Gastrocnemius medialis (tissue), 4 donors: ENCODE results near the gene UBAP2L. TPM values are rescaled to one million over a fixed set of nuclear protein-coding genes. Genes with fewer than 3 reads are reported as not detected.
"Not testable (repeated sequence)": the region's sequence is repeated elsewhere in the genome, so short reads cannot be mapped to it uniquely, and the experiment has no call there.

Source experiments
- ATAC-seq, 2 donors: fragments of 150-250 bp; one replicate each; pipeline ENCODE4 v1.9.1; 2016
- DNase-seq, 2 donors: peaks; one replicate each; pipeline ENCODE4 v3.0.0-alpha.2; 2019
- H3K27ac ChIP-seq, 4 donors: fragments of 200-600 bp; sonication (generic); 1 replicate in 1 of 4; 2 replicates in 3 of 4; pipeline ENCODE4 v1.5.1; 2016 to 2018; ENCODE audit warnings: mild to moderate bottlenecking in 2 of 4, moderate library complexity in 1 of 4
- H3K27me3 ChIP-seq, 3 donors: fragments of 200-600 bp; sonication (generic) in 2 of 3; 1 replicate in 1 of 3; 2 replicates in 2 of 3; pipeline versions ENCODE4 v1.5.1 to v1.6.0; 2016 to 2019; ENCODE audit warnings: mild to moderate bottlenecking in 1 of 3, moderate library complexity in 1 of 3
- H3K36me3 ChIP-seq, 2 donors: fragments of 200-600 bp; sonication (generic) in 1 of 2; one replicate each; pipeline ENCODE4 v1.5.1; 2017 to 2018
- H3K4me1 ChIP-seq, 2 donors: fragments of 200-600 bp; sonication (generic) in 1 of 2; one replicate each; pipeline ENCODE4 v1.5.1; 2016 to 2017; ENCODE audit warnings: mild to moderate bottlenecking in 2 of 2
- H3K4me3 ChIP-seq, 4 donors: fragments of 200-600 bp; sonication (generic) in 3 of 4; 1 replicate in 1 of 4; 2 replicates in 3 of 4; pipeline ENCODE4 v1.5.1; 2016 to 2019; ENCODE audit warnings: mild to moderate bottlenecking in 2 of 4
- H3K9me3 ChIP-seq, 3 donors: fragments of 200-600 bp; sonication (generic) in 2 of 3; 1 replicate in 1 of 3; 2 replicates in 2 of 3; pipeline ENCODE4 v1.5.1; 2016 to 2019
- POLR2A ChIP-seq, 2 donors: fragments of 450-650 bp; IDR thresholded peaks; one replicate each; pipeline ENCODE4 v1.6.1; 2017; ENCODE audit warnings: antibody characterized with exemption in 2 of 2, mild to moderate bottlenecking in 2 of 2, moderate library complexity in 2 of 2
- in situ Hi-C, 4 donors: fragments of 200-750 bp; cut with MboI; loops; one replicate each; pipeline versions ENCODE4 v1.15.0 to v1.8.0; 2017; ENCODE audit warnings: low sequenced_read_pairs in 4 of 4
- intact Hi-C: fragments of 100-400 bp; cut with DNase I; formaldehyde crosslinking; loops from one replicate; pipeline ENCODE4 v1.15.1; 2023; ENCODE audit warnings: low total_unique reads
- microRNA counts, 2 donors: library from miRNA; unstranded; fragments of <30 nt; microRNA quantifications; one replicate each; lab custom pipeline; 2016
- microRNA-seq, 2 donors: library from miRNA; unstranded; fragments of <30 nt; microRNA quantifications; one replicate each; pipeline ENCODE4, GENCODE V29; 2016; ENCODE audit warnings: borderline replicate concordance in 2 of 2
- total RNA-seq, 4 donors: library from RNA; depleted of rRNA; stranded (reverse); fragments of >200 nt; gene quantifications; one replicate each; pipeline versions ENCODE4 v1.1.0 to v1.2.3, GENCODE V29; 2016
- TF ChIP-seq, protein P1 (sequence below), 5 experiments: fragments of 450-650 bp in 3 of 5; fragments of 200-600 bp in 2 of 5; sonication (generic) in 2 of 5; IDR thresholded peaks in 4 of 5; conservative IDR thresholded peaks in 1 of 5; 1 replicate in 4 of 5; 2 replicates in 1 of 5; pipeline ENCODE4 v1.5.1; 2016 to 2019; ENCODE audit warnings: antibody characterized with exemption in 5 of 5, mild to moderate bottlenecking in 3 of 5, moderate library complexity in 3 of 5

UBAP2L gene
- total RNA-seq, 4 donors from 2014 or later = 38.5 to 72.8 (median 50.8) TPM

DNA sequence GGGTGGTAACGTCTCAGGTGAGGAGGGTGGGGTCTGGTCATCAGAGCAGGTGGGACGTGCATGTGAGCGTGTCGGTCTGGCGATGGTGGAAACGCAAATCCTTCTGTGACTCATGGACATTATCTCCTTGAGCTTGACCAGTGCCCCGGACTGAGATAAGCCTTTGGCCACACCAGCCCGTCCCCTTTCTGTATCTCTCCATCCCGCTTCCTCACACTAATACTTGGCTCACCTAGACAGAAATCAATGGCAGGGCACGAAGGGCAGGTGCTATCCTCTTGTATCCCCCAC lies 92.3 kb downstream of the UBAP2L start:
- Histone ChIP-seq H3K4me1 (no peaks in the 10 kb centered on the region), H3K36me3 (no peaks in the 10 kb centered on the region), H3K27ac (no peak overlapping the region), H3K4me3 (no peak overlapping the region), H3K9me3 (no peaks in the 10 kb centered on the region), H3K27me3 (no peaks in the 10 kb centered on the region)
- DNase-seq (no peak), ATAC-seq (no peak)
- TF ChIP-seq POLR2A (IDR thresholded peaks at IDR 0.05) = no peak
- TF ChIP-seq, protein P1, sequence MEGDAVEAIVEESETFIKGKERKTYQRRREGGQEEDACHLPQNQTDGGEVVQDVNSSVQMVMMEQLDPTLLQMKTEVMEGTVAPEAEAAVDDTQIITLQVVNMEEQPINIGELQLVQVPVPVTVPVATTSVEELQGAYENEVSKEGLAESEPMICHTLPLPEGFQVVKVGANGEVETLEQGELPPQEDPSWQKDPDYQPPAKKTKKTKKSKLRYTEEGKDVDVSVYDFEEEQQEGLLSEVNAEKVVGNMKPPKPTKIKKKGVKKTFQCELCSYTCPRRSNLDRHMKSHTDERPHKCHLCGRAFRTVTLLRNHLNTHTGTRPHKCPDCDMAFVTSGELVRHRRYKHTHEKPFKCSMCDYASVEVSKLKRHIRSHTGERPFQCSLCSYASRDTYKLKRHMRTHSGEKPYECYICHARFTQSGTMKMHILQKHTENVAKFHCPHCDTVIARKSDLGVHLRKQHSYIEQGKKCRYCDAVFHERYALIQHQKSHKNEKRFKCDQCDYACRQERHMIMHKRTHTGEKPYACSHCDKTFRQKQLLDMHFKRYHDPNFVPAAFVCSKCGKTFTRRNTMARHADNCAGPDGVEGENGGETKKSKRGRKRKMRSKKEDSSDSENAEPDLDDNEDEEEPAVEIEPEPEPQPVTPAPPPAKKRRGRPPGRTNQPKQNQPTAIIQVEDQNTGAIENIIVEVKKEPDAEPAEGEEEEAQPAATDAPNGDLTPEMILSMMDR (IDR thresholded peaks at IDR 0.05 in 4 of 5, conservative IDR thresholded peaks at IDR 0.05 in 1 of 5) = no peak
- intact Hi-C loops (no loop called here), in situ Hi-C loops (loop anchor here in 1 of 4 donors (25.0 kb wide), 1 partner anchor 301 kb away; no protein-coding TSS in a partner anchor)

DNA sequence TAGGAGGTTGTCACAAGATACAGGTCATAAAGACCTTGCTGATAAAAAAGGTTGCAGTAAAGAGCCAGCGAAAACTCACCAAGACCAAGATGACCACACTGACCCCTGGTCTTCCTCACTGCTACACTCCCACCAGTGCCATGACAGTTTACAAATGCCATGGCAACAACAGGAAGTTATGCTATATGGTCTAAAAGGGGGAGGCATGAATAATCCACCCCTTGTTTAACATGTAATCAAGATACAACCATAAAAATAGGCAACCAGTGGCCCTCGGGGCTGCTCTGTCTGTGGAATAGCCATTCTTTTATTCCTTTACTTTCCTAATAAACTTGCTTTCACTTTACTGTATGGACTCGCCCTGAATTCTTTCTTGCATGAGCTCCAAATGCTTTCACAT lies 93.5 kb downstream of the UBAP2L start:
- in situ Hi-C loops = loop anchor here in 1 of 4 donors (25.0 kb wide), 1 partner anchor 302 kb away; no protein-coding TSS in a partner anchor
- ATAC-seq, H3K27ac ChIP-seq, H3K4me1 ChIP-seq, intact Hi-C loops, H3K36me3 ChIP-seq, H3K4me3 ChIP-seq, DNase-seq, H3K9me3 ChIP-seq, H3K27me3 ChIP-seq: not testable (repeated sequence)

DNA sequence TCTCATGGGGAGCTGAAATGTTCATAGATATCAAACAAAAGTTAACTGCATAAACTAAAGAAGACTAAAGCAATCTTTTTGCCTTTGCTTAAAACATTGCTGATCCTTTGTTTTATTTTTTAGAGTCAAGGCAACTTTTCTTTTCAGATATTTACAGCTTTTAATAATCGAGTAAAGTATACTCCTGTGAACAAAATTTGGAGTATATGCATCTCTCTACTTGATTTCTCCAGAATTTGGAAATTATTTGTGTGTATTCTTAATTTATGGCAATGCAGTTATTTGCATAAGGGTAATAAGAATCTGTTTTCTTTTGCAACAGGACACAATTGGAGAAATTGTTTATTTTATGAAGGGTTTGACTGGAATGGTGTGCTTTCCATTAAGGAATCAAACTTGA lies 95.9 kb downstream of the UBAP2L start:
- Histone ChIP-seq H3K36me3 (no peaks in the 10 kb centered on the region), H3K4me3 (no peak overlapping the region), H3K9me3 (no peaks in the 10 kb centered on the region), H3K4me1 (no peaks in the 10 kb centered on the region), H3K27me3 (no peaks in the 10 kb centered on the region), H3K27ac (no peak overlapping the region)
- intact Hi-C loops (no loop called here), in situ Hi-C loops (loop anchor here in 1 of 4 donors (25.0 kb wide), 1 partner anchor 304 kb away; no protein-coding TSS in a partner anchor)
- DNase-seq (no peak), ATAC-seq (no peak)
- no peak for TF ChIP-seq POLR2A (IDR thresholded peaks at IDR 0.05)
- TF ChIP-seq, protein P1 (IDR thresholded peaks at IDR 0.05 in 4 of 5, conservative IDR thresholded peaks at IDR 0.05 in 1 of 5) = no peak

DNA sequence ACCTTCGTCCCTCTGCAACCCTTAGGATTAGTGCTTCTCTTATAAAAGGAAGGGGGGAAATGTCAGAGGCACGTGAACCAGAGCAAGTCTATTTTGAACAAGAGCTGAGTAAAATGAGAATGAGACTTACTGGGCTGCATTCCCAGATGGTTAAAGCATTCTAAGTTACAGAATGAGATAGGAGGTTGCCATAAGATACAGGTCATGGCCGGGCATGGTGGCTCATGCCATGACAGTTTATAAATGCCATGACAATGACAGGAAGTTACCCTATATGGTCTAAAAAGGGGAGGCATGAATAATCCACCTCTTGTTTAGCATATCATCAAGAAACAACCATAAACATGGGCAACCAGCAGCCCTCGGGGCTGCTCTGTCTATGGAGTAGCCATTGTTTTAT lies 97.6 kb downstream of the UBAP2L start:
- DNase-seq (no peak), ATAC-seq (no peak)
- H3K27ac ChIP-seq = no peak overlapping the region
- no peaks in the 10 kb centered on the region for H3K4me1 ChIP-seq
- TF ChIP-seq, protein P1 (IDR thresholded peaks at IDR 0.05 in 4 of 5, conservative IDR thresholded peaks at IDR 0.05 in 1 of 5) = no peak
- TF ChIP-seq POLR2A (IDR thresholded peaks at IDR 0.05) = no peak
- intact Hi-C loops = no loop called here
- no peaks in the 10 kb centered on the region for H3K27me3 ChIP-seq
- no peaks in the 10 kb centered on the region for H3K9me3 ChIP-seq
- H3K36me3 ChIP-seq = no peaks in the 10 kb centered on the region
- no peak overlapping the region for H3K4me3 ChIP-seq
- in situ Hi-C loops = loop anchor here in 1 of 4 donors (25.0 kb wide), 1 partner anchor 306 kb away; no protein-coding TSS in a partner anchor

MicroRNAs within 50 kb of the gene (microRNA counts, 767-probe panel; counts per million panel counts)
- microRNA hsa-miR-190b (lab: Ali Mortazavi, UCI) = 356 to 448 counts per million in 2 donors

Small RNA genes lying within 50 kb of the gene (microRNA-seq; reads per million reads assigned to microRNA genes)
- gene MIR190B = 323 to 393 reads per million in 2 donors

Other genes with a start within 250 kb of the UBAP2L start
- gene JTB, start 243.3 kb upstream of the UBAP2L start, total RNA-seq = 100 to 1,000 TPM; 157 to 309 (median 259) TPM
- gene RAB13, start 234.6 kb upstream of the UBAP2L start, total RNA-seq = 10 to 100 TPM in 1 of 4 donors, 1 to 10 TPM in 3; 6.4 to 12.3 (median 9.1) TPM
- 1,000 to 10,000 TPM; 1,269 to 1,948 (median 1,828) TPM for gene RPS27, start 230.2 kb upstream of the UBAP2L start, total RNA-seq
- gene NUP210L, start 65.9 kb upstream of the UBAP2L start, total RNA-seq = under 1 TPM in 3 of 4 donors, not detected in 1; 0.07 to 0.24 (median 0.10) TPM
- 1,000 to 10,000 TPM; 1,776 to 3,699 (median 2,786) TPM for gene TPM3, start 28.9 kb upstream of the UBAP2L start, total RNA-seq
- not detected for gene CFAP141, start 14.6 kb upstream of the UBAP2L start, total RNA-seq
- 100 to 1,000 TPM; 145 to 205 (median 177) TPM for gene HAX1, start 51.7 kb downstream of the UBAP2L start, total RNA-seq
- not detected for gene AQP10, start 100.1 kb downstream of the UBAP2L start, total RNA-seq
- 10 to 100 TPM in 1 of 4 donors, 1 to 10 TPM in 3; 5.8 to 22.5 (median 7.2) TPM for gene ATP8B2, start 104.6 kb downstream of the UBAP2L start, total RNA-seq
- 100 to 1,000 TPM; 271 to 435 (median 367) TPM for gene IL6R, start 184.4 kb downstream of the UBAP2L start, total RNA-seq